Subcutaneous abdominal adipose tissue (tissue), 5 donors: ENCODE data around the gene MTTP.

Source experiments
- H3K27ac ChIP-seq: one replicate; pipeline ENCODE4 v1.7.0; 2013; ENCODE audit warnings: low read depth, mild to moderate bottlenecking, inconsistent platforms, low read length, moderate library complexity
- H3K27me3 ChIP-seq, 5 donors: one replicate each; pipeline ENCODE4 v1.7.0; 2013; ENCODE audit warnings: low read length in 5 of 5, inconsistent platforms in 1 of 5; ENCODE audit not compliant: control insufficient read depth in 5 of 5, insufficient read depth in 4 of 5
- H3K36me3 ChIP-seq, 5 donors: one replicate each; pipeline ENCODE4 v1.7.0; 2013; ENCODE audit warnings: low read length in 5 of 5; ENCODE audit not compliant: control insufficient read depth in 5 of 5, insufficient read depth in 5 of 5
- H3K4me1 ChIP-seq, 5 donors: one replicate each; pipeline ENCODE4 v1.7.0; 2013; ENCODE audit warnings: low read length in 5 of 5, mild to moderate bottlenecking in 3 of 5, moderate library complexity in 1 of 5; ENCODE audit not compliant: control insufficient read depth in 5 of 5, insufficient read depth in 5 of 5
- H3K4me3 ChIP-seq, 5 donors: one replicate each; pipeline ENCODE4 v1.7.0; 2013; ENCODE audit warnings: low read length in 5 of 5, low read depth in 1 of 5
- H3K9ac ChIP-seq, 5 donors: one replicate each; pipeline ENCODE4 v1.7.0; 2013; ENCODE audit warnings: low read length in 5 of 5, mild to moderate bottlenecking in 4 of 5, moderate library complexity in 3 of 5
- H3K9me3 ChIP-seq, 5 donors: one replicate each; pipeline ENCODE4 v1.7.0; 2013; ENCODE audit warnings: low read length in 5 of 5; ENCODE audit not compliant: control insufficient read depth in 5 of 5
- donor health status: healthy.
- donor health status: healthy.
- donor health status: healthy.
- donor health status: healthy.
- donor health status: healthy.

MTTP gene

GRCh38 chr4:99657798-99658197 is 83.2 kb downstream of the MTTP start, which contains the start of gene C4orf54:
Gene C4orf54 (minus strand): TSS chr4:99657828. CDS start chr4:99654648, 3,180 bp downstream.
- Histone ChIP-seq H3K36me3 (no peaks in the 10 kb centered on the region), H3K4me1 (peaks cover 0 to 5% (median 3%) of the 10 kb centered on the region in 5 donors), H3K4me3 (no peak within 1 kb of the TSS), H3K27ac (no peak within 1 kb of the TSS), H3K9ac (no peak within 1 kb of the TSS), H3K27me3 (no peaks in the 10 kb centered on the region), H3K9me3 (no peaks in the 10 kb centered on the region)

GRCh38 chr4:99658666-99659065 is 84.0 kb downstream of the MTTP start:
- H3K36me3 ChIP-seq, result no peaks in the 10 kb centered on the region
- no peaks in the 10 kb centered on the region for H3K27me3 ChIP-seq
- H3K27ac ChIP-seq, result no peak overlapping the region

GRCh38 chr4:99661907-99662306 is 87.3 kb downstream of the MTTP start:
- Histone ChIP-seq H3K9ac (no peak overlapping the region), H3K27ac (no peak overlapping the region), H3K27me3 (no peaks in the 10 kb centered on the region), H3K9me3 (no peaks in the 10 kb centered on the region), H3K4me3 (no peak overlapping the region), H3K36me3 (no peaks in the 10 kb centered on the region), H3K4me1 (no peaks in the 10 kb centered on the region)

More at GRCh38 chr4:99658666-99659065, 84.0 kb downstream of the MTTP start:
- no peak overlapping the region for H3K4me3 ChIP-seq
- peaks cover 0 to 5% (median 3%) of the 10 kb centered on the region in 5 donors for H3K4me1 ChIP-seq
- no peak overlapping the region for H3K9ac ChIP-seq
- no peaks in the 10 kb centered on the region for H3K9me3 ChIP-seq

- H3K27me3 ChIP-seq, result no peaks in the 10 kb centered on the region
- no peak overlapping the region for H3K9ac ChIP-seq
- H3K9me3 ChIP-seq, result no peaks in the 10 kb centered on the region
- no peaks in the 10 kb centered on the region for H3K36me3 ChIP-seq
- no peak overlapping the region for H3K4me3 ChIP-seq
- no peak overlapping the region for H3K27ac ChIP-seq
- no peaks in the 10 kb centered on the region for H3K4me1 ChIP-seq
These were observed 90.1 kb downstream of the MTTP start for GRCh38 chr4:99664716-99665115.

GRCh38 chr4:99665983-99666382 is 91.4 kb downstream of the MTTP start:
- no peak overlapping the region for H3K4me3 ChIP-seq
- no peak overlapping the region for H3K9ac ChIP-seq
- H3K4me1 ChIP-seq, result no peaks in the 10 kb centered on the region
- H3K27me3 ChIP-seq, result no peaks in the 10 kb centered on the region
- no peak overlapping the region for H3K27ac ChIP-seq
- H3K36me3 ChIP-seq, result no peaks in the 10 kb centered on the region
- no peaks in the 10 kb centered on the region for H3K9me3 ChIP-seq

GRCh38 chr4:99668472-99668871 is 93.8 kb downstream of the MTTP start:
- Histone ChIP-seq H3K27me3 (no peaks in the 10 kb centered on the region), H3K36me3 (no peaks in the 10 kb centered on the region), H3K9ac (no peak overlapping the region), H3K4me3 (no peak overlapping the region), H3K4me1 (no peaks in the 10 kb centered on the region), H3K27ac (no peak overlapping the region), H3K9me3 (peaks cover 0 to 16% (median 9%) of the 10 kb centered on the region in 5 donors)

GRCh38 chr4:99669084-99669483 is 94.5 kb downstream of the MTTP start:
- no peak overlapping the region for H3K4me3 ChIP-seq
- H3K27ac ChIP-seq, result no peak overlapping the region
- no peak overlapping the region for H3K9ac ChIP-seq
- H3K27me3 ChIP-seq, result no peaks in the 10 kb centered on the region
- peaks cover 0 to 17% (median 11%) of the 10 kb centered on the region in 5 donors for H3K9me3 ChIP-seq
- no peaks in the 10 kb centered on the region for H3K4me1 ChIP-seq
- H3K36me3 ChIP-seq, result no peaks in the 10 kb centered on the region

- Histone ChIP-seq H3K27me3 (no peaks in the 10 kb centered on the region), H3K9me3 (peaks cover 0 to 17% (median 11%) of the 10 kb centered on the region in 5 donors), H3K36me3 (no peaks in the 10 kb centered on the region), H3K27ac (no peak overlapping the region), H3K9ac (no peak overlapping the region), H3K4me1 (no peaks in the 10 kb centered on the region), H3K4me3 (no peak overlapping the region)
These were observed 95.9 kb downstream of the MTTP start for GRCh38 chr4:99670409-99671073.
